GM19395 (cell line): Measurements from ENCODE around the gene FKBP6.
A peak's percentile ranks its signal among the peaks of the same experiment; 100 is the strongest.
"Not testable (repeated sequence)": the region's sequence is repeated elsewhere in the genome, so short reads cannot be mapped to it uniquely, and the experiment has no call there.

Source experiments
- ATAC-seq: cut with Tn5 transposase; IDR thresholded peaks from one replicate; pipeline ENCODE4 v1.9.1; 2021; ENCODE audit warnings: mild to moderate bottlenecking, moderate library complexity; ENCODE audit not compliant: unreplicated experiment

FKBP6 gene

GRCh38 chr7:73327922-73328321 lies at the start of gene FKBP6, which contains the start of gene TRIM50:
TSS of gene FKBP6 (plus strand) at chr7:73328161. CDS start at chr7:73328429, 268 bp downstream.
TSS of gene TRIM50 (minus strand) at chr7:73328082. CDS start at chr7:73324787, 3,295 bp downstream.
- not testable (repeated sequence) for ATAC-seq

GRCh38 chr7:73297235-73297634 lies 30.7 kb upstream of the FKBP6 start:
- not testable (repeated sequence) for ATAC-seq

GRCh38 chr7:73297706-73298105 lies 30.3 kb upstream of the FKBP6 start:
- ATAC-seq = not testable (repeated sequence)

- ATAC-seq = not testable (repeated sequence)
Measured at GRCh38 chr7:73299812-73300211, 28.1 kb upstream of the FKBP6 start.

- ATAC-seq = not testable (repeated sequence)
Measured at GRCh38 chr7:73301108-73301507, 26.9 kb upstream of the FKBP6 start.

GRCh38 chr7:73302846-73303245 lies 25.1 kb upstream of the FKBP6 start:
- not testable (repeated sequence) for ATAC-seq

- ATAC-seq = no peak
Measured at GRCh38 chr7:73303546-73303945, 24.4 kb upstream of the FKBP6 start.

GRCh38 chr7:73304071-73304470 lies 23.9 kb upstream of the FKBP6 start:
- ATAC-seq = no peak

- not testable (repeated sequence) for ATAC-seq
Measured at GRCh38 chr7:73304612-73305387, 23.2 kb upstream of the FKBP6 start.

- ATAC-seq = no peak
Measured at GRCh38 chr7:73307436-73307835, 20.5 kb upstream of the FKBP6 start.

- peak; percentile 42 for ATAC-seq
Measured at GRCh38 chr7:73308074-73308664, 19.8 kb upstream of the FKBP6 start.

- peak; percentile 91 for ATAC-seq
Measured at GRCh38 chr7:73308665-73309214, 19.2 kb upstream of the FKBP6 start, which contains the start of gene NSUN5. TSS of gene NSUN5 (minus strand) at chr7:73308826. CDS start at chr7:73308790, 36 bp downstream.

- not testable (repeated sequence) for ATAC-seq
Measured at GRCh38 chr7:73311421-73311820, 16.5 kb upstream of the FKBP6 start.

GRCh38 chr7:73312831-73313520 lies 15.0 kb upstream of the FKBP6 start:
- no peak for ATAC-seq

GRCh38 chr7:73313521-73313906 lies 14.4 kb upstream of the FKBP6 start:
- no peak for ATAC-seq

- no peak for ATAC-seq
Measured at GRCh38 chr7:73314271-73314670, 13.7 kb upstream of the FKBP6 start.

- ATAC-seq = no peak
Measured at GRCh38 chr7:73316521-73316920, 11.4 kb upstream of the FKBP6 start.

GRCh38 chr7:73318656-73319204 lies 9.2 kb upstream of the FKBP6 start:
- not testable (repeated sequence) for ATAC-seq

- ATAC-seq = not testable (repeated sequence)
Measured at GRCh38 chr7:73319541-73319940, 8.4 kb upstream of the FKBP6 start.

- not testable (repeated sequence) for ATAC-seq
Measured at GRCh38 chr7:73320009-73320408, 8.0 kb upstream of the FKBP6 start.
